Gastroesophageal sphincter (tissue), 3 donors: ENCODE measurements around the gene TEC.

Source experiments
- CTCF ChIP-seq, 4 experiments: fragments of 200-600 bp in 2 of 4; fragments of 450-650 bp in 2 of 4; sonication (generic) in 1 of 4; IDR thresholded peaks; one replicate each; pipeline ENCODE4 v1.5.1; 2017 to 2019; ENCODE audit warnings: antibody characterized with exemption in 4 of 4, mild to moderate bottlenecking in 2 of 4, moderate library complexity in 2 of 4
- POLR2AphosphoS5 ChIP-seq: sonication (generic); formaldehyde crosslinking; IDR thresholded peaks from one replicate; pipeline ENCODE4 v1.6.1; 2017; ENCODE audit warnings: antibody characterized with exemption

GRCh38 chr4:48093991-48094416 lies 175.6 kb downstream of the TEC start:
- TF ChIP-seq POLR2AphosphoS5: no peak
- no peak for TF ChIP-seq CTCF (IDR thresholded peaks at IDR 0.05)
